ENCODE results near the gene HSD17B1.

Gene HSD17B1

DNA sequence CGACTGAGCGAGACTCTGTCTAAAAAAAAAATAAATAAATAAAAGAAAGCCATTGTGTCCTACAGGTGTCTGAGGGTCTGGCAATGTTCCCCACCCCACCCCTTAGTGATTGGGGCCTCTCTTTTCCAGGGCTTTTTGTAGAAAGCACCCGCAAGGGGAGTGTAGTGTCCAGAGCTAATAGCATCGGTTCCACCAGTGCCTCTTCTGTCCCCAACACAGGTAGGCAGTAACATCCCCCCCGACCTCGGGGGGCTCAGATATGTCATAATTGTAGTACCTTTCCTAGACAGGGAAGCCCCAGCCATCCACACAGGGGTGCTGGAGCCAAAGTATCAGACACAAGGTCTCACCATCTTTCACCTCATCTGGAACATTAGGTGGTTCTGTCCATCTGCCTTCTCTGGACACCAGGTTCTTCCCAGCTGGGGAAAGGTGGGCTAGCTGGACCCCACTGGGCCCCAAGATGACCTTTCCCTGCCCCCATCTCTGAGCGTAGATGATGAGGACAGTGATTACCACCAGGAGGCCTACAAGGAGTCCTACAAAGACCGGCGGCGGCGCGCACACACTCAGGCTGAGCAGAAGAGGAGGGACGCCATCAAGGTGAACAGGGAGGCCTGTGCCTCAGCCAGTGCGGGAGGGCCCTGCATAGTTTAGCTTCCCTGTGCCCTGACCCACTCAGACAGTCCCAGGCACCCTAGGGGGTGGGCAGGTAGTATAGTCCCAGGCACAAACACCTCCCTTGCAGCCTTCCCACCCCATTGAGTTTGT, 15.8 kb downstream of the HSD17B1 start:
- no peak for DNase-seq

DNA sequence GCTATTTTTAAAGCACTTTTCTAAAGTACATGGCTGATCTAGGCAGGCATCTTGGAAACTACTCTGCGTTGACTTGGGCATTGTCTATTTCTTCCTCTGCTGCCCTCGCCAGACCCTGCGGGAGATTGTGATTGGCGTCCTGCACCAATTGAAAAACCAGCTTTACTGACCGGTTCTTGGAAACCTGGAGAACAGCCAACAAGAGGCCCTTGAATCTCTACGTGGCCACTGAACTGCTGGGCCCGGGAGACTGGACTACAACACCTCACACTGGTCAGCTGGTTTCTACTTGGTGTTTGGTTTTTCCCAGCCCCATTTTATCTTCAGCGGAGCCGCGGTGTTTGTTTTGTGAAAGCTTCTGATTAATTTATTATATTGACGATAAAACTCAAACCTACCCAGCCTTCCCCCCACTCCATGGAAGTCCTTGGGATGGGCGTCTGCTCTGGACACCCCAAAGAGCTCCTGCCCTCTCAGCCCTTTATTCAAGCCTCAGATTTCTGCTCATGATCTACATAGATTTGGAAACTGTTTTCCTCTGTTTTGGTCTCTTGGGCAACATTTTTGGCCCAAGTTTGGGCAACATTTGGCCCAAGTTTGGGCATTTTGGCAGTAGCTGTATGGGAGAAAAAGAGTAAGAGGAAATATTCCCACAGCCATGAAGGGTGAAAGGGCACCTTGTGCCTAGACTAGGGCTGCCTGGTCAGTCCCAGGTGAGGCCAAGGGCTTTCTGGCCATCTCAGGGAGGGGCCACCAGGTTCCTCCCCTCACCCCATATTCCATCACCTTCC, 18.9 kb downstream of the HSD17B1 start:
- DNase-seq: no peak

DNA sequence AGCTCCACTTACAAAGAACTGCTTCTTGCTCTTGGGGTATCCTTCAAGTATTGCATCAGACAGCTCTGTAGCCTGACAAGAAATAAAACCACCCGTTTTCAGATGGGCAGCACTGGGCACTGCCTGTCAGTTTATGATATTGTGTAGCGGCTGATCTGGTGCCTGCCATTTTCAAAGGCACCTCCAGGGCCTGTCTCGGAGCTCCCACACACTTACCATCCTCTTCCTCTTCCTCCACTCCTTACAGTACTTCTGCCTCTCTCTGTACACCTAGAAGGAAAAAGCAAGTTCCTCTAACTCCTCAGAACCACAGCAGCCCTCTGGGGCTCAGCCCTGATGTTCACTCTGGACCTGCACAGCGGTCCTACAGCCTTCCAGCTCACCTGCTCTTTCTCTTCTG, 20.4 kb downstream of the HSD17B1 start:
- no peak for DNase-seq

DNA sequence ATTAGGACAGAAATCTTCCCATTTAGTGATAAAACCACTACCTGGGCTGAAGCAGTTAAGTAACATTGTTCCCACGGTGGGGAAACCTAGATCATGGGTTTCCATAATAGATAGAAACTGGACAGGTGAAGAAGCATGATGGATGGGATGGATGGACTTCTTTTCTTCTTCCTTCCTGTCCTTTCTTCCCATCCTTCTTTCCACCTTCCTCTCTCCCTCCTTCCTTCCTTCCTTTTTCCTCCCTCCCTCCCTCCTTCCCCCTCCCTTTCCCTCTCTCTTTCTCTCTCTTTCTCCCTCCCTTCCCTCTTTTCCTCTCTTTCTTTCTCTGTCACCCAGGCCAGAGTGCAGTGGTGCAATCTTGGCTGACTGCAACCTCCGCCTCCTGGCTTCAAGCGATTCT, 21.7 kb downstream of the HSD17B1 start:
- DNase-seq: no peak

DNA sequence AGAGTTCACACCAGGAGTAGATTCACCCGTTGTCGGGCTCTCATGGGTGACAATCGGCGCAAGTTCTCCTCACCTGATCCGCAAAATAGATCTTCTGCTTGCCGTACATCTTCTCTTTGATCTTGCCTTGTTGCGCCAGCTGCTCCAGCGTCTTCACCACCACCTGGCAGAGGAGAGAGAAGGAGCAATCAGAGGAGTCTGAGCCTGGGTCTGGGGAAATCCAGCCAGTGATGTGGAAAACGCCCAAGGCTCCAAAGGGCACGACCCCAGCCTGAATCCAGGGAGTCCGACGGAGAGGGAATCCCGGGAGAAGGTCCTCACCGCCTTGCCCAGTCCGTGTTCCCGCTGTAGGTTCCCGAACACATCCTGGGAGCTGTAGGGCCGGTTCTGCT, 24.4 kb downstream of the HSD17B1 start:
- no peak for DNase-seq

DNA sequence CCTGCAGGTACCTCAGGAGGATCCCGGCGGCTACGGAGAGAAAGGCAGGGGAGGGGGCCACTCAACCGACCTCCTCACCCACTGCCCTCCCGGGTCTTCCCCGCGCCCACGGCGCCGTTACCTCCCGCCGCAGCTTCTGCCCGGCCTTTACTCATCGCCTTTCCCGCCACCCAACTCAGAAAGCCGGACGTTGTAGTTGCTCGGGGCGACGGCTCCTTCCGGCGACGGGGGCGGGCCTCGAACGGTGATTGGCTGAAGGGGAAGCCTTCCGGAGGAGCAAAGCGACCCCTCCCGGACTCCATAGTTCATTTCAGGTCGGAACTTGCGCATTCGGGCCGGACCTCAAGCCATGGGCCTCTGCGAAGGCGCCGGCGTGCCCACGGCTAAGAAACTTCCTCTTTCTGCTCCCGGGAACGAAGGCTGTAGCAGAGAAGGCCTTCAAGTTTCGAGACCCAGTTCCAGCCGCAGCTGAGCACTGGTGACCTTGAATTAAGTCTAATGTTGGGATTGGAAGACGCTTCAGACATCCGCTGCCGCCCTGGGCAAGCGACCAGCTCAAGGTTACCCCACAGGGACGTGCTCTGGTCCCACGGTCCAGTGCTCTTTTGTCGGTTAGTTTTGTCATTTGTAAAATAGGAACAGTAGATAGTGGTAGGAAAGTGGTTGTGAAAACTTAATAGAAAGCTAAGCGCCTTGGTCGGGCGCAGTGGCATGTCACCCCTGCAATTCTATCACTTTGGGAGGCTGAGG, 25.0 kb downstream of the HSD17B1 start, which contains the start of gene PSMC3IP:
PSMC3IP (minus strand) TSS at position 198 of the 750 bp plus-strand sequence; CDS start at position 155, 43 bp downstream.
- peak; percentile 96 for DNase-seq

DNA sequence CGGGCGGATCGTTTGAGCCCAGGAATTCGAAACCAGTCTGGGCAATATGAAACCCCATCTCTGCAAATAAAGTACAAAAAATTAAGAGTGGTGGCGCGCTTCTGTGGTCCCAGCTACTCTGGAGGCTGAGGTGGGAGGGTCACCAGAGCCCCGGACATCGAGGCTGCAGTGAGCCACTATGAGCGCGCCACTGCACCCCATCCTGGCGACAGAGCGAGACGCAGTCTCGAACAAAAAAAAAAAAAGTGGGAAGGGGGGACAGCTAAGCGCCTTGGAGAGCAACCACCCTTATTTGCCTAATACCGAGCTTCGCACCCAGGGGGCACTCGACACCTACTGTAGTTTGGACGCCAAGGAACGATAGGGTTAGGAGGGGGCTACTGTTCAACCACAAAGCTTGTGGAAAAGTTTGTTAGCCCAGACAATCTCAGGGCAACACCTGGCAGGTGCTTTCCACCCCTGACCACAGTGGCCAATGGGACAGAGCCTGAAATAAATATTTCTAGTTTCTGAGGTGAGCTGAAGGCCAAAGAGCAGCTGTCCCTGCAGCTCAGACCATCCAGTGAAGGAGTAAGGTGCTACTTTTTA, 25.7 kb downstream of the HSD17B1 start:
- DNase-seq: peak; percentile 77

DNA sequence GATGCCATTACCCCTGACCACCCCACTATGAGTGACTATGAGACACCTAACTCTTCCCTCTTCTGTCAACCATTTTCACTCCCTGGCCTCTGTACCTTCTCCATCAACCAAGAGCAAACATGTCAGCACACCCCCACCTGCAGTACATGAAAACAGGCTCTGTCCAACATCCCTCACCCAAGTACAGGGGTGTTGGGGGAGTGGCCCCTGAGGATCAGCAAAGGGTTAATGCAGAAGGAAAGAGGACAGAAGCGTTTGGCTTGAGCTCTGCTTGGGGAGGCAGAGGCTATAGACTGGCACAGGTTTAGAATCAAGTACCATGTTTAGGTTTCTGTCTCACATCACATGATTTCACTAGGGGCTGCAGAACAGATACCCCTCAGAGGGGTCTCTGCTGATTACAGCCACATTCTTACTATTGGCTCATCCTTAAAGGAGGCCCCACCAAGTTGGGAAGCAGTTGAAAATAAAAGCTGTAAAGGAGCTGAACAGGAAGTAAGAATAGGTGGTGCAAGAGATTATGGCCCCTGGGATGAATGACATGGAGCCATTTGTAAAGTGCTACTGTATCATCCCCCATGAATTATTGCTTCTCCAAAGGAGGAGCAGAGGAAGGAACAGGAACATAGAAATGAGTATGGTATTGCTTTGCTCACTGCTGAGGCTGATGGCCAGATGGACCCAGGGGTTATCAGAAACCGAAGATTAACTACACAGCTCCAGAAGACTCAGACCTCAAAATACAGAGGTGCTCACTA, 27.2 kb downstream of the HSD17B1 start:
- DNase-seq: no peak

DNA sequence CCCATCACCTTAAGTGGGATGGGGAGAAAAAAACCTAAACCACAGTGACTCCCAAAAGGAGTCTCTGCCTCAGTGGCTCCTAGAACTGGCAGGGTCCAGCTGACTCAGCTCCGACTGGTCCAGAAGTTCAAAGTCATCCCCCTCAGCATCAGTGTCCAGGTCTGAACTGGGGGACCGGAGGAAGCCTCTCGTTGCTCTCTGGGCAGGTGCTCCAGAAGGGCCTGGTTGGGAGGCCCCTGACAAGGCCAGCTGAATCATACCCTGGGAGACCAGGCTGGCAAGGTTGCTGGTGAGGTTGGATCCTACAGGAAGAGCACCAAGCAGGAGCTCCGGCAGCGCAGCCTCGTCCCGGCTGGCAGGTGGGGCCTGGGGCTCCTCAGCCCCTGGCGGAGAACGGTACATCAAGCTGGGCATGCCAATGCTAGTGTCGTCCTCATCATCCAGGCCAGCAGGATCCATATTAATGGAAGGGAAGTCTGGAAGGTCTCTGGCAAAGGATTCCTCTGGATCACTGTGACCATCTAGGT, 29.1 kb downstream of the HSD17B1 start:
- no peak for DNase-seq

DNA sequence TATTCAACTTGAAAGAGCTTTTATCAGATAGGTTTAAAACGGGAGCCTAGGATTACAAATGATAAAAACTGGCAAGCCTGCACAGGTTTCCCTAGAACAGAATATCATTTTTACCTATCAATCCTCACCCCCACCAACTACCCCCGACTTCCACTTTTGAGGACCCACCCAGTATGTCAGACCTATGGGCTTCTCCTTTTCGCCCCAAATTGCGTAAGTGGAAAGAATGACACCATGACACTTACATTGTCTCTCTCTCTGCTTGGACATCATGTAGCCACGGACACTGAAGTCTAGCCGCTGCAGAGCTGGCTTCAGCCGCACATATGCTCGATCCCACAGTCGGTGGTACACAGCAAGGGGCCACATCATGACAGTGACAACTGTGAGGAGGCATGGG, 32.2 kb downstream of the HSD17B1 start:
- DNase-seq: no peak

DNA sequence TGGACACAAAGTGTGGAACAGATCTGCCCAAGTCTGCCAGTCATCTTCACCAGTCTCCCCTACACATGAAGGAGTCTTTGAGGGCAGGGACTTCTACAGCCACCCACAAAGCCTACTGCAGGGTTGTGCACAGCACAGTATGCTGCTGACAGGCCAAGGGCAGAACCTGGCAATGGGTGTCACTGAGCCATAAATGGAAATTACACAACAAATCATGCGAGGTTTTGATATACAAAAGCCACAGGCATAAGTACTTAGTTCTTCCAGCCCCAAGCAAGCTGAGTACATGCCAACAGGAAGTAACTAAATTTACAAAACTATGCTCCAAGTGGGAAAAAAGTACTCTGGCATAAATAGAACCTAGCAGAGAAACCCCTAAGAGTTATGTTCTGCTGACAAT, 32.6 kb downstream of the HSD17B1 start:
- DNase-seq: no peak

DNA sequence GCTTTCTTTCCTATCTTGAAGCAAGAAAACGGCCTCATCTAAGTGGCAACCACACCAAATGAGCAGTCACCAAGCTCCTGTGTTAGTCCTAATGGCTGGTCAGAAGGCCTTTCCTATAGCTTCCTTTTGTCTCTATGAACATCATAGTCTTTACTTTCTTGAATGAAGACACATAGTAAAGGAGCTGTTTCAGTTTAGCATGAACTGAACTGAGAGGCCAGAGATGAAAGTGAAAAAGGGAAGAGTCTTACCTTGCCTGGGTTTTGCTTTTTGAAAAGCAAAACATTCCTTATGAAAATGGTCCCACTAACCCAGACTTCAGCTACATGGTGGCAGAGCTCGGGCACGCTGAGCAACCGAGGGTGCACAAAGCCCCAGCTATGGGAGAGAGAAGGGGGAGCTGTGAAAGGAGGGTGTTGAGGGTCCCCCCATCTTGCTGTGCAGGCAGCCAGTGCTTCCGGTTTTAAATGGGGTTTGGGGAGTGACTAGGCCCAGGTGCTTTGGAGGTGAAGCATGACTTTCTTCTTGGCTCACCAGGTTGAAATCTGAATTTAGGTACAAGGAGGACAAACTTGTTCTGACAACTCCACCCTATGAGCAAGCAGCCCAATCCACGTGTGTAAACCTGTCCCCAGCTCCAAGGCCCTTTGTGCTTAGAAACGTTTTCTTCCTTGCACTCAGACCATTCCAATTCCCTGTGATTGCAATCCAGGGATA, 33.9 kb downstream of the HSD17B1 start:
- no peak for DNase-seq

DNA sequence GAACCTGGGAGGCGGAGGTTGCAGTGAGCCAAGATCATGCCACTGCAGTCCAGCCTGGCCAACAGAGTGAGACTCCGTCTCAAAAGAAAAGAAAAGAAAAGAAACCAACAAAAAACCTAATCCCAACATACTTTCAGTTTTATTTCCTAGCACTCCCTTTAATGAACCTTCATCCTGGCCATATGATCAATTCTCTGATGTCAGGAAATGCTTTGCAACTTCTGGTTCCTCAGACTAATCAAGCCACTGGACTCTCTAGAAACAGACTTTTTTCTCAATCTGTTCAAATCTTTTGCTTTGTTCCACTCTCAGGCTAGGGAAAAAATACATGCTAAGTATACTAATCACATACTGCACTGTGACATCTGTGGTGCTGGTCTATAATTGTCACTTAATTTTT, 38.2 kb downstream of the HSD17B1 start:
- no peak for DNase-seq

DNA sequence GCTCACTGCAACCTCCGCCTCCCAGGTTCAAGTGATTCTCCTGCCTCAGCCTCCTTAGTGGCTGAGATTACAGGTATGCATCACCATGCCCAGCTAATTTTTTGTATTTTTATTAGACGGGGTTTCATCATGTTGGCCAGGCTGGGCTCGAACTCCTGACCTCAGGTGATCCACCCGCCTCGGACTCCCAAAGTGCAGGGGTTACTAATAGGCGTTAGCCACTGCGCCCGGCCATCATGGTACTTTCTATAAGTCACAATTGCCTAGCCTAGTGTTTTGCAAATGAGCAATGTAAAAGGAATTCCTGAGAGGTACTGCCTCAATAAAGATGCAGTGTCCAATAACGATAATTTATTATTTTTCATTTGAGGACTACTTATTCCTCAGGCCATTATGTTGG, 38.7 kb downstream of the HSD17B1 start:
- DNase-seq: no peak

DNA sequence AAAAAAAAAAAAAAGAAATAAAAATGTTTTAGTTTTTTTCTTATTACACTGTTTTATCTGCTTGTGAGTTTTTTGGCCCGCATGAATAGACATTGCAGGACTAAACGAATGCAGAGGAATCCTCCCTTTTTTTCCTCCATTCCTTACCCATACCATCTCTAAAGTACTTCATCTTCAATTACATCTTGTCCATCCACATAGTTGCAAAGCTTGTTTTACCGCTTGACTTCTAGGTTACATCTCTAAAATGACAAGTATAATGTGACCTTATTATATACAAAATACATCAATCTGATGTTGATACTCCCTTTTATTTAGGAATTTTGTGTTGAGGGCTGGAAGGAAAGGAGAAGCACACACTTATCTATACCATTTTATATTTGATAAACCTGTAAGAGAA, 43.7 kb downstream of the HSD17B1 start:
- DNase-seq: no peak

DNA sequence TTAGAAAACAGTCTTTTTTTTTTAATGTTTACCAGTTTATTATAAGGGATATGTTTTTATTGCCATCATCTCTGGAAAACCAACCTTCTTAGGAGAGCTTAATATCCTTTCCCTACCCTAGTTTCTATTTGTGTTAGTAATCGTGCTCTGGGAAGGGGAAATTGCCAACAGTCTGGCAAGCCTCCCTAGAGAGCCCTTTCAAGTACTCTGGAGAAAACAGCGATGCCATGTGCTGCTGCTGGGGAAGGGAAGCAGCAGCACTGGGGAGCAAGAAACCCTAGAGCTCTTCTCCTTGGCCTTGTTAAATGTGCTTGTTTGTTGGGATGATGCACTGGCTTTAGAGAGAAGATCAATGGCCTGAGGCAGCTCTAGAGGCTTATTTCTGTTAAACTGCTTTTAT, 46.2 kb downstream of the HSD17B1 start:
- DNase-seq: no peak

DNA sequence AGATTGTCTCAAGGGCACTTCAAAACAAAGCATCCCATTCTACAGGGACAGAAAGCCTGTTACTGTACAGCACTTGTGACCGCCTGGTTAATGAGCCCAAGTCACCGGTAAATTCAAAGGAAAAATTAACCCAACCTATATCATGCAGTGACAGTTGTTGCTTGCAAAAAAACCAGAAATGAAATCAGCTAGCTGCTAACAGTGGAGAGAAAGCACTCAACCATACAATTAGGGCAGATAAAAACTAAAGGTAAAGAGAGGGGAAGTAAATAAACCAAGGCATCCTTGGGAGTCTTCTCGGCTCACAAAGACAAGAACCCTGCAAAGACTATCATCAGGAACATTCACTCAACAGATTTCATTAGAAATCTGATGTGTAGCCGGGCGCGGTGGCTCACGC, 50.6 kb downstream of the HSD17B1 start:
- no peak for DNase-seq
